AG09319 (cell line): ENCODE results near the gene MARCHF3.

Experiments used
- DNase-seq: peaks from one replicate; pipeline ENCODE4 v3.0.0-alpha.2; 2010; ENCODE audit warnings: low read depth; ENCODE audit errors: extremely low read depth
- CTCF ChIP-seq: IDR thresholded peaks from 2 replicates; pipeline ENCODE4 v1.5.1; 2011; ENCODE audit warnings: low read depth, mild to moderate bottlenecking, inconsistent platforms, low read length, moderate library complexity

MARCHF3 gene

GRCh38 chr5:127030259-127031146 lies at the start of gene MARCHF3:
MARCHF3 (minus strand) TSS chr5:127030558; CDS start chr5:126918171, 112,387 bp downstream.
- peak; percentile 87 for DNase-seq
- TF ChIP-seq CTCF = peak; percentile 36

- no peak for DNase-seq
- TF ChIP-seq CTCF = no peak
These were observed 49.7 kb upstream of the MARCHF3 start for GRCh38 chr5:127079994-127080491.

- no peak for TF ChIP-seq CTCF
- DNase-seq = no peak
These were observed 47.0 kb upstream of the MARCHF3 start for GRCh38 chr5:127077366-127077765.

GRCh38 chr5:127076315-127077129 lies 46.2 kb upstream of the MARCHF3 start:
- no peak for TF ChIP-seq CTCF
- DNase-seq = no peak

GRCh38 chr5:127074466-127074865 lies 44.1 kb upstream of the MARCHF3 start:
- no peak for TF ChIP-seq CTCF
- DNase-seq = no peak

- no peak for TF ChIP-seq CTCF
- DNase-seq = no peak
These were observed 42.8 kb upstream of the MARCHF3 start, which contains the start of gene C5orf63 for GRCh38 chr5:127072861-127073846. C5orf63 (minus strand) TSS chr5:127073502; CDS start chr5:127058995, 14,507 bp downstream.
